Measurements from ENCODE around the gene CDH23.

The CDH23 gene

GRCh38 chr10:71821909-71822763 is 425.4 kb downstream of the CDH23 start:
- Histone ChIP-seq H2AFZ (ENCODE audit: low read length) (no peak overlapping the region), H3K9me3 (ENCODE audit: insufficient read depth, low read depth, low read length) (no peaks in the 10 kb centered on the region), H3K9me2 (replicated peaks; ENCODE audit: low read depth, low read length) (no peaks in the 10 kb centered on the region), H3K4me2 (ENCODE audit: low read depth, low read length, poor library complexity, severe bottlenecking) (no peak overlapping the region), H3K4me3 (ENCODE audit: low read length, poor library complexity, severe bottlenecking) (no peak overlapping the region), H3K9ac (ENCODE audit: low read depth, low read length, poor library complexity, severe bottlenecking) (no peak overlapping the region), H3F3A (ENCODE audit: low read depth) (no peaks in the 10 kb centered on the region), H3K4me1 (ENCODE audit: insufficient read depth, low read length, poor library complexity, severe bottlenecking) (peaks cover 8% of the 10 kb centered on the region), H4K20me1 (ENCODE audit: insufficient read depth, low read length, poor library complexity, severe bottlenecking) (no peaks in the 10 kb centered on the region), H3K27me3 (ENCODE audit: insufficient read depth, low read length, poor library complexity, severe bottlenecking) (no peaks in the 10 kb centered on the region), H3K36me3 (ENCODE audit: insufficient read depth, low read length) (peaks cover 88% of the 10 kb centered on the region), H3K79me2 (ENCODE audit: insufficient read depth, low read length) (no peaks in the 10 kb centered on the region)
- TF ChIP-seq EZH2phosphoT487 (IDR thresholded peaks at IDR 0.05; ENCODE audit: borderline replicate concordance), result no peak
- no peak for TF ChIP-seq CTCF (conservative IDR thresholded peaks at IDR 0.05; ENCODE audit: low read length)

- no peaks in the 10 kb centered on the region for H3K9me3 ChIP-seq (ENCODE audit: insufficient read depth, low read depth, low read length)
- H4K20me1 ChIP-seq (ENCODE audit: insufficient read depth, low read length, poor library complexity, severe bottlenecking), result no peaks in the 10 kb centered on the region
- H3F3A ChIP-seq (ENCODE audit: low read depth), result no peaks in the 10 kb centered on the region
- H3K36me3 ChIP-seq (ENCODE audit: insufficient read depth, low read length), result peaks cover 84% of the 10 kb centered on the region
- H3K79me2 ChIP-seq (ENCODE audit: insufficient read depth, low read length), result no peaks in the 10 kb centered on the region
- TF ChIP-seq CTCF (conservative IDR thresholded peaks at IDR 0.05; ENCODE audit: low read length), result no peak
- TF ChIP-seq EZH2phosphoT487 (IDR thresholded peaks at IDR 0.05; ENCODE audit: borderline replicate concordance), result no peak
- no peaks in the 10 kb centered on the region for H3K27me3 ChIP-seq (ENCODE audit: insufficient read depth, low read length, poor library complexity, severe bottlenecking)
- H3K4me2 ChIP-seq (ENCODE audit: low read depth, low read length, poor library complexity, severe bottlenecking), result no peak overlapping the region
- H3K9ac ChIP-seq (ENCODE audit: low read depth, low read length, poor library complexity, severe bottlenecking), result no peak overlapping the region
- peaks cover 8% of the 10 kb centered on the region for H3K4me1 ChIP-seq (ENCODE audit: insufficient read depth, low read length, poor library complexity, severe bottlenecking)
- H3K9me2 ChIP-seq (replicated peaks; ENCODE audit: low read depth, low read length), result no peaks in the 10 kb centered on the region
- no peak overlapping the region for H2AFZ ChIP-seq (ENCODE audit: low read length)
- H3K4me3 ChIP-seq (ENCODE audit: low read length, poor library complexity, severe bottlenecking), result no peak overlapping the region
Measured at GRCh38 chr10:71823356-71823755, 426.6 kb downstream of the CDH23 start.

GRCh38 chr10:71824333-71824732 is 427.6 kb downstream of the CDH23 start:
- Histone ChIP-seq H3K4me3 (ENCODE audit: low read length, poor library complexity, severe bottlenecking) (no peak overlapping the region), H3K36me3 (ENCODE audit: insufficient read depth, low read length) (peaks cover 84% of the 10 kb centered on the region), H2AFZ (ENCODE audit: low read length) (no peak overlapping the region), H3K9me3 (ENCODE audit: insufficient read depth, low read depth, low read length) (no peaks in the 10 kb centered on the region), H3K4me1 (ENCODE audit: insufficient read depth, low read length, poor library complexity, severe bottlenecking) (peaks cover 8% of the 10 kb centered on the region), H3K79me2 (ENCODE audit: insufficient read depth, low read length) (no peaks in the 10 kb centered on the region), H3F3A (ENCODE audit: low read depth) (no peaks in the 10 kb centered on the region), H4K20me1 (ENCODE audit: insufficient read depth, low read length, poor library complexity, severe bottlenecking) (no peaks in the 10 kb centered on the region), H3K4me2 (ENCODE audit: low read depth, low read length, poor library complexity, severe bottlenecking) (no peak overlapping the region), H3K9me2 (replicated peaks; ENCODE audit: low read depth, low read length) (no peaks in the 10 kb centered on the region), H3K9ac (ENCODE audit: low read depth, low read length, poor library complexity, severe bottlenecking) (no peak overlapping the region), H3K27me3 (ENCODE audit: insufficient read depth, low read length, poor library complexity, severe bottlenecking) (no peaks in the 10 kb centered on the region)
- TF ChIP-seq CTCF (conservative IDR thresholded peaks at IDR 0.05; ENCODE audit: low read length) (no peak), EZH2phosphoT487 (IDR thresholded peaks at IDR 0.05; ENCODE audit: borderline replicate concordance) (no peak)

All from Loucy (cell line).